Astrocyte (in vitro differentiated cells and primary cell): Measurements from ENCODE around the gene AUNIP.

Experiments used
- EZH2 ChIP-seq: IDR thresholded peaks from 2 replicates; pipeline ENCODE4 v1.6.1; 2012; ENCODE audit warnings: mild to moderate bottlenecking, low read length, inconsistent platforms; ENCODE audit not compliant: insufficient read depth
- TF ChIP-seq, protein P1 (sequence below): IDR thresholded peaks from 2 replicates; pipeline ENCODE4 v1.5.1; 2011; ENCODE audit warnings: low read depth, mild to moderate bottlenecking, inconsistent platforms, low read length, moderate library complexity; ENCODE audit not compliant: insufficient read depth

DNA sequence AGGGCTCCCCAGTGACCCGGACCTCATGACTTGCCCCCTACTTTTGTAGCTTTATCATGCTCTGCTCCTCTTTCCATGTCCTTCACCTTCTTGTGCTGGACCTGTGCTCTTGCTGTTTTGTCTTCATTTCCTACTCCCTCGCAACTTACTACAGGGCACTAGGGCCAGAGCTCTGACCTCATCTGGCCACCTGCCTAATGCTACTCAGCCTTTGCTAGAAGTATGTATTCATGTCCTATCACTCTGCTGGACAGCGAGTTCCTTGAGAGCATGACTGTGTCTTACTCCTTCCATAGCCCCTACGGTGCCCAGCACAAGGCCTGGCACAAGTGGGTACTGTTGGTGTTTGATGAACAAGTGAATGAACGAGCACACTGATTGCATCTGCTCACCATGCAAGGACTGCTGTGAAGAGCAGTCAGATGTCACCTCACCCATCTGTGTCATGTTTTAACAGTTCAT lies 37.6 kb downstream of the AUNIP start:
- TF ChIP-seq, protein P1, sequence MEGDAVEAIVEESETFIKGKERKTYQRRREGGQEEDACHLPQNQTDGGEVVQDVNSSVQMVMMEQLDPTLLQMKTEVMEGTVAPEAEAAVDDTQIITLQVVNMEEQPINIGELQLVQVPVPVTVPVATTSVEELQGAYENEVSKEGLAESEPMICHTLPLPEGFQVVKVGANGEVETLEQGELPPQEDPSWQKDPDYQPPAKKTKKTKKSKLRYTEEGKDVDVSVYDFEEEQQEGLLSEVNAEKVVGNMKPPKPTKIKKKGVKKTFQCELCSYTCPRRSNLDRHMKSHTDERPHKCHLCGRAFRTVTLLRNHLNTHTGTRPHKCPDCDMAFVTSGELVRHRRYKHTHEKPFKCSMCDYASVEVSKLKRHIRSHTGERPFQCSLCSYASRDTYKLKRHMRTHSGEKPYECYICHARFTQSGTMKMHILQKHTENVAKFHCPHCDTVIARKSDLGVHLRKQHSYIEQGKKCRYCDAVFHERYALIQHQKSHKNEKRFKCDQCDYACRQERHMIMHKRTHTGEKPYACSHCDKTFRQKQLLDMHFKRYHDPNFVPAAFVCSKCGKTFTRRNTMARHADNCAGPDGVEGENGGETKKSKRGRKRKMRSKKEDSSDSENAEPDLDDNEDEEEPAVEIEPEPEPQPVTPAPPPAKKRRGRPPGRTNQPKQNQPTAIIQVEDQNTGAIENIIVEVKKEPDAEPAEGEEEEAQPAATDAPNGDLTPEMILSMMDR: no peak
- no peak for TF ChIP-seq EZH2
